SK-N-SH (cell line): ENCODE data around the gene DHCR24. TPM values are rescaled to one million over a fixed set of nuclear protein-coding genes. Genes with fewer than 3 reads are reported as not detected.

Source experiments
- CTCF ChIA-PET: fragments of 300-600, 350-600 bp; formaldehyde crosslinking; extraction: SDS; loops from one replicate; lab custom pipeline; 2021; lab: Yijun Ruan, JAX
- POLR2A ChIA-PET: fragments of 350-600 bp; sonication (Branson Sonifier 250); formaldehyde crosslinking; extraction: SDS; loops from one replicate; lab custom pipeline; 2020; ENCODE audit warnings: antibody characterized with exemption, inconsistent platforms; lab: Yijun Ruan, JAX
- DNase-seq: peaks from one replicate; pipeline ENCODE4 v3.0.0; 2012
- H2AFZ ChIP-seq: fragments of 200-600 bp; sonication (generic); 2 replicates; pipeline ENCODE4 v1.8.1; 2016; ENCODE audit warnings: antibody characterized with exemption, mild to moderate bottlenecking, low read depth
- H3F3A ChIP-seq: fragments of 200-600 bp; sonication (generic); replicated peaks from 2 replicates; pipeline ENCODE3; 2016; ENCODE audit warnings: antibody characterized with exemption, mild to moderate bottlenecking; ENCODE audit not compliant: insufficient read depth
- H3K27ac ChIP-seq, 2 experiments: fragments of 200-500 bp in 1 of 2; fragments of 200-600 bp in 1 of 2; sonication (Bioruptor generic) in 1 of 2; sonication (generic), shearing (Covaris generic) in 1 of 2; 2 replicates each; pipeline versions ENCODE4 v1.5.1 to v1.6.1; 2014 to 2016; ENCODE audit warnings: low read depth in 2 of 2, inconsistent platforms in 1 of 2, low read length in 1 of 2, mild to moderate bottlenecking in 1 of 2, mixed read lengths in 1 of 2
- H3K27me3 ChIP-seq: fragments of 200-600 bp; sonication (generic), shearing (Covaris generic); 2 replicates; pipeline ENCODE4 v1.6.1; 2016; ENCODE audit warnings: mixed run types; ENCODE audit not compliant: insufficient read depth
- H3K36me3 ChIP-seq, 2 experiments: fragments of 200-500 bp in 1 of 2; fragments of 200-600 bp in 1 of 2; sonication (Bioruptor generic) in 1 of 2; sonication (generic) in 1 of 2; replicated peaks in 1 of 2; 2 replicates each; pipeline versions ENCODE3 to v1.5.1; 2014 to 2016; ENCODE audit warnings: low read length in 1 of 2, mild to moderate bottlenecking in 1 of 2; ENCODE audit not compliant: insufficient read depth in 2 of 2, control insufficient read depth in 1 of 2
- H3K4me1 ChIP-seq, 2 experiments: fragments of 200-500 bp in 1 of 2; fragments of 200-600 bp in 1 of 2; sonication (Bioruptor generic) in 1 of 2; sonication (generic), shearing (Covaris generic) in 1 of 2; 2 replicates each; pipeline versions ENCODE4 v1.5.1 to v1.6.1; 2014 to 2016; ENCODE audit warnings: low read depth in 1 of 2, low read length in 1 of 2, mixed run types in 1 of 2; ENCODE audit not compliant: insufficient read depth in 2 of 2, control insufficient read depth in 1 of 2
- H3K4me2 ChIP-seq: fragments of 200-600 bp; sonication (generic), shearing (Covaris generic); 2 replicates; pipeline ENCODE4 v1.6.1; 2017; ENCODE audit warnings: mixed run types
- H3K4me3 ChIP-seq, 2 experiments: fragments of 200-500 bp in 1 of 2; fragments of 200-600 bp in 1 of 2; sonication (Bioruptor generic) in 1 of 2; sonication (generic), shearing (Covaris generic) in 1 of 2; 2 replicates each; pipeline versions ENCODE4 v1.5.1 to v1.8.1; 2014 to 2016; ENCODE audit warnings: low read depth in 2 of 2, inconsistent platforms in 1 of 2, low read length in 1 of 2, mild to moderate bottlenecking in 1 of 2, mixed read lengths in 1 of 2, moderate library complexity in 1 of 2
- H3K79me2 ChIP-seq: fragments of 200-600 bp; sonication (generic); 2 replicates; pipeline ENCODE4 v1.8.1; 2017; ENCODE audit warnings: mild to moderate bottlenecking; ENCODE audit not compliant: insufficient read depth
- H3K9ac ChIP-seq: fragments of 200-600 bp; sonication (generic); 2 replicates; pipeline ENCODE4 v1.6.1; 2017; ENCODE audit warnings: mixed run types
- H3K9me2 ChIP-seq: fragments of 200-600 bp; sonication (generic); 2 replicates; pipeline ENCODE4 v1.6.1; 2017; ENCODE audit warnings: mixed run types
- H3K9me3 ChIP-seq: fragments of 200-600 bp; sonication (generic); 2 replicates; pipeline ENCODE4 v1.6.1; 2017; ENCODE audit warnings: mixed run types, mild to moderate bottlenecking, moderate library complexity
- H4K20me1 ChIP-seq: fragments of 200-600 bp; sonication (generic); 2 replicates; pipeline ENCODE4 v1.6.1; 2017; ENCODE audit warnings: mild to moderate bottlenecking, mixed run types; ENCODE audit not compliant: insufficient read depth
- CTCF ChIP-seq: fragments of 200-600 bp; sonication (generic); IDR thresholded peaks from 2 replicates; pipeline ENCODE4 v1.6.1; 2017; ENCODE audit warnings: antibody characterized with exemption, mild to moderate bottlenecking, moderate library complexity
- ELF1 ChIP-seq: IDR thresholded peaks from 2 replicates; pipeline ENCODE4 v1.4.0; 2012
- FOSL2 ChIP-seq: IDR thresholded peaks from 2 replicates; pipeline ENCODE4 v1.4.0; 2012; ENCODE audit warnings: low read depth, mild to moderate bottlenecking, moderate library complexity, borderline replicate concordance
- FOXM1 ChIP-seq: IDR thresholded peaks from 2 replicates; pipeline ENCODE4 v1.4.0; 2012; ENCODE audit warnings: low read depth, mild to moderate bottlenecking
- JUND ChIP-seq: IDR thresholded peaks from 2 replicates; pipeline ENCODE4 v1.4.0; 2012
- MXI1 ChIP-seq: IDR thresholded peaks from 2 replicates; pipeline ENCODE4 v1.6.1; 2012; ENCODE audit warnings: mild to moderate bottlenecking, low read depth, low read length, improper control_type of control experiment
- POLR2AphosphoS5 ChIP-seq: IDR thresholded peaks from 2 replicates; pipeline ENCODE4 v1.6.1; 2012; ENCODE audit warnings: low read depth, low read length
- RAD21 ChIP-seq: IDR thresholded peaks from 2 replicates; pipeline ENCODE4 v1.6.1; 2012; ENCODE audit warnings: mild to moderate bottlenecking, low read length
- RXRA ChIP-seq: IDR thresholded peaks from 2 replicates; pipeline ENCODE4 v1.4.0; 2012; ENCODE audit warnings: low read depth, mild to moderate bottlenecking, borderline replicate concordance
- SIN3A ChIP-seq: IDR thresholded peaks from 2 replicates; pipeline ENCODE4 v1.6.1; 2012; ENCODE audit warnings: low read depth, mild to moderate bottlenecking, low read length, moderate library complexity, borderline replicate concordance
- TEAD4 ChIP-seq: IDR thresholded peaks from 2 replicates; pipeline ENCODE4 v1.4.0; 2012; ENCODE audit warnings: mild to moderate bottlenecking, borderline replicate concordance; ENCODE audit not compliant: insufficient read depth
- USF1 ChIP-seq: IDR thresholded peaks from 2 replicates; pipeline ENCODE4 v1.4.0; 2012; ENCODE audit warnings: low read depth, borderline replicate concordance
- WGBS: methylation state at CpG from one replicate; pipeline ENCODE4 v1.1.6; 2017; ENCODE audit warnings: low lambda C conversion rate; 5-methylcytosine and 5-hydroxymethylcytosine counted together
- polyA plus RNA-seq, 3 experiments: library from polyadenylated mRNA; depleted of rRNA; stranded (reverse); fragments of >200 nt; gene quantifications; 2 replicates each; pipeline ENCODE4 v1.2.3, GENCODE V29; 2012
- TF ChIP-seq, protein P1 (sequence below): fragments of 150-350 bp; IDR thresholded peaks from 2 replicates; pipeline ENCODE4 v1.6.1; 2016; ENCODE audit warnings: mild to moderate bottlenecking, low read depth, low read length
- TF ChIP-seq, protein P2 (sequence below): IDR thresholded peaks from 2 replicates; pipeline ENCODE4; 2012
- TF ChIP-seq, protein P3 (sequence below): IDR thresholded peaks from 2 replicates; pipeline ENCODE4 v1.6.1; 2012; ENCODE audit warnings: mild to moderate bottlenecking, low read depth, low read length, moderate library complexity

Gene DHCR24
- polyA plus RNA-seq, 1 of the 3 experiments (the other 2 are of a cell fraction): 4.3 TPM

DNA sequence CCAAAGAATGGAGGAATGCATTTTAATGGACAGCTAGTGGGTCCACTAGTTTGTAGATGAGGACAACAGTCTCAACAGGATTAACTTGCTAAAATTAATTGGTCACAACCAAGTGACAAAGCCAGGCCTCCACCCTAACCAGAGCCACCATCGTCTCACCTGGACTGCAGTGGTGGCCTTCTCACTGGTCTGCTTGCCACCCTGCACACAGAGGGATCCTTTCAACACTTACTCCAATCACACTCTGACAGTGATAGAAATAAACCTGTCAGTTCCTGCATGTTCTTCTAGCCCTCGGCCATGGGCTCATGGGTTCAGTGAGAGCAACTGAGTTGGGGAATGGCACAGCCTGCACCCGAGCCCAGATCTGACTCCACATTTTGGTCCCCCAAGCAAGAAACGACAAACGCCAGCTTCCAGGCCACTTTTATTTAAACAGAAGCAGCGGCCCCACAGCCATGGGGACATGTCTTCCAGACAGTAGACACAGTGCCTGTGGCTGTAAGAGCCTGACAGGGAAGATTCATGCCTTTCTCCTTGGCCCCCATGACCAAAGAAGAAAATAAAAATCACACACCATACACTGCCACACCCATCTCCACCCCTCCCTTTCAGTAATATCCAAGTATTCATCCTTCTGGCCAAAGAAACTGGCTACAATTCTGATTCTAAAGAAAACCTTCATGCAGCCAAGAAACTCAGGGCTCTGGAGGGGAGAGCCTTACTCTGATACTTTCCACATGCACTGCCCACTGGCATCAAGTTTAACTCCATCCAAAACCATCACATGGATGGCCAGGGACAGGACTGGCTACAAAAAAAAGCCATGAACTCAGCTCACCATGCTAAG is 37.6 kb downstream of the DHCR24 start (continued):
- no peak for TF ChIP-seq USF1
- TF ChIP-seq TEAD4: no peak

GRCh38 chr1:54848134-54848948 is 38.7 kb downstream of the DHCR24 start:
- Histone ChIP-seq H3K9me3 (no peaks in the 10 kb centered on the region), H3K27ac (no peak overlapping the region), H3K9ac (no peak overlapping the region), H3K36me3 (no peaks in the 10 kb centered on the region), H3F3A (no peaks in the 10 kb centered on the region), H3K9me2 (no peaks in the 10 kb centered on the region), H3K4me3 (no peak overlapping the region), H3K4me2 (no peak overlapping the region), H3K27me3 (no peaks in the 10 kb centered on the region), H4K20me1 (no peaks in the 10 kb centered on the region), H3K4me1 (no peaks in the 10 kb centered on the region), H3K79me2 (no peaks in the 10 kb centered on the region)
- DNase-seq: no peak
- CTCF ChIA-PET: interaction anchor here (1.2 to 1.7 kb wide), 2 partner anchors 40 to 53 kb away, joined by 3 read pairs; no protein-coding TSS in a partner anchor
- POLR2A ChIA-PET: no interaction called here
- WGBS: 93% methylated on average over 4 of the region's 7 CpGs
- no peak for TF ChIP-seq CTCF
- TF ChIP-seq RAD21: no peak
- TF ChIP-seq, protein P1, sequence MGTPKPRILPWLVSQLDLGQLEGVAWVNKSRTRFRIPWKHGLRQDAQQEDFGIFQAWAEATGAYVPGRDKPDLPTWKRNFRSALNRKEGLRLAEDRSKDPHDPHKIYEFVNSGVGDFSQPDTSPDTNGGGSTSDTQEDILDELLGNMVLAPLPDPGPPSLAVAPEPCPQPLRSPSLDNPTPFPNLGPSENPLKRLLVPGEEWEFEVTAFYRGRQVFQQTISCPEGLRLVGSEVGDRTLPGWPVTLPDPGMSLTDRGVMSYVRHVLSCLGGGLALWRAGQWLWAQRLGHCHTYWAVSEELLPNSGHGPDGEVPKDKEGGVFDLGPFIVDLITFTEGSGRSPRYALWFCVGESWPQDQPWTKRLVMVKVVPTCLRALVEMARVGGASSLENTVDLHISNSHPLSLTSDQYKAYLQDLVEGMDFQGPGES: no peak
- no peak for TF ChIP-seq ELF1
- no peak for TF ChIP-seq POLR2AphosphoS5
- TF ChIP-seq MXI1: no peak
- TF ChIP-seq RXRA: no peak
- TF ChIP-seq, protein P2, sequence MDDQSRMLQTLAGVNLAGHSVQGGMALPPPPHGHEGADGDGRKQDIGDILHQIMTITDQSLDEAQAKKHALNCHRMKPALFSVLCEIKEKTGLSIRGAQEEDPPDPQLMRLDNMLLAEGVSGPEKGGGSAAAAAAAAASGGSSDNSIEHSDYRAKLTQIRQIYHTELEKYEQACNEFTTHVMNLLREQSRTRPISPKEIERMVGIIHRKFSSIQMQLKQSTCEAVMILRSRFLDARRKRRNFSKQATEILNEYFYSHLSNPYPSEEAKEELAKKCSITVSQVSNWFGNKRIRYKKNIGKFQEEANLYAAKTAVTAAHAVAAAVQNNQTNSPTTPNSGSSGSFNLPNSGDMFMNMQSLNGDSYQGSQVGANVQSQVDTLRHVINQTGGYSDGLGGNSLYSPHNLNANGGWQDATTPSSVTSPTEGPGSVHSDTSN: no peak
- no peak for TF ChIP-seq FOXM1
- no peak for TF ChIP-seq JUND
- TF ChIP-seq SIN3A: no peak
- TF ChIP-seq, protein P3, sequence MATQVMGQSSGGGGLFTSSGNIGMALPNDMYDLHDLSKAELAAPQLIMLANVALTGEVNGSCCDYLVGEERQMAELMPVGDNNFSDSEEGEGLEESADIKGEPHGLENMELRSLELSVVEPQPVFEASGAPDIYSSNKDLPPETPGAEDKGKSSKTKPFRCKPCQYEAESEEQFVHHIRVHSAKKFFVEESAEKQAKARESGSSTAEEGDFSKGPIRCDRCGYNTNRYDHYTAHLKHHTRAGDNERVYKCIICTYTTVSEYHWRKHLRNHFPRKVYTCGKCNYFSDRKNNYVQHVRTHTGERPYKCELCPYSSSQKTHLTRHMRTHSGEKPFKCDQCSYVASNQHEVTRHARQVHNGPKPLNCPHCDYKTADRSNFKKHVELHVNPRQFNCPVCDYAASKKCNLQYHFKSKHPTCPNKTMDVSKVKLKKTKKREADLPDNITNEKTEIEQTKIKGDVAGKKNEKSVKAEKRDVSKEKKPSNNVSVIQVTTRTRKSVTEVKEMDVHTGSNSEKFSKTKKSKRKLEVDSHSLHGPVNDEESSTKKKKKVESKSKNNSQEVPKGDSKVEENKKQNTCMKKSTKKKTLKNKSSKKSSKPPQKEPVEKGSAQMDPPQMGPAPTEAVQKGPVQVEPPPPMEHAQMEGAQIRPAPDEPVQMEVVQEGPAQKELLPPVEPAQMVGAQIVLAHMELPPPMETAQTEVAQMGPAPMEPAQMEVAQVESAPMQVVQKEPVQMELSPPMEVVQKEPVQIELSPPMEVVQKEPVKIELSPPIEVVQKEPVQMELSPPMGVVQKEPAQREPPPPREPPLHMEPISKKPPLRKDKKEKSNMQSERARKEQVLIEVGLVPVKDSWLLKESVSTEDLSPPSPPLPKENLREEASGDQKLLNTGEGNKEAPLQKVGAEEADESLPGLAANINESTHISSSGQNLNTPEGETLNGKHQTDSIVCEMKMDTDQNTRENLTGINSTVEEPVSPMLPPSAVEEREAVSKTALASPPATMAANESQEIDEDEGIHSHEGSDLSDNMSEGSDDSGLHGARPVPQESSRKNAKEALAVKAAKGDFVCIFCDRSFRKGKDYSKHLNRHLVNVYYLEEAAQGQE: no peak
- no peak for TF ChIP-seq FOSL2
- TF ChIP-seq, all 33 proteins: peak for 0
- H2AFZ ChIP-seq: no peak overlapping the region
